GM19239 (cell line): ENCODE data around the gene DUS1L.

Experiments
- DNase-seq: peaks from one replicate; pipeline ENCODE4 v3.0.0; 2011; ENCODE audit warnings: low spot score; ENCODE audit not compliant: insufficient read length
- FAIRE-seq: peaks from 2 replicates; lab custom pipeline; 2011; peaks lifted over from hg19 to GRCh38; lab: Jason Lieb, UNC

DUS1L gene

GRCh38 chr17:82018152-82018988 lies 47.2 kb downstream of the DUS1L start:
- no peak for FAIRE-seq

GRCh38 chr17:82017612-82018151 lies 47.9 kb downstream of the DUS1L start:
- DNase-seq, result no peak
- no peak for FAIRE-seq

More at GRCh38 chr17:82018152-82018988, 47.2 kb downstream of the DUS1L start:
- DNase-seq, result no peak

- no peak for FAIRE-seq
- DNase-seq, result no peak
Observed at GRCh38 chr17:82016875-82017459, 48.6 kb downstream of the DUS1L start.

GRCh38 chr17:82016061-82016874 lies 49.3 kb downstream of the DUS1L start:
- FAIRE-seq, result no peak
- no peak for DNase-seq

GRCh38 chr17:82015311-82015971 lies 50.2 kb downstream of the DUS1L start:
- FAIRE-seq (no peak), DNase-seq (no peak)

- no peak for FAIRE-seq
- DNase-seq, result no peak
Observed at GRCh38 chr17:82014971-82015310, 50.7 kb downstream of the DUS1L start.

- no peak for FAIRE-seq
- no peak for DNase-seq
Observed at GRCh38 chr17:82014432-82014831, 51.2 kb downstream of the DUS1L start.

GRCh38 chr17:82013772-82014321 lies 51.8 kb downstream of the DUS1L start:
- DNase-seq (no peak), FAIRE-seq (no peak)

GRCh38 chr17:82013341-82013740 lies 52.3 kb downstream of the DUS1L start:
- no peak for FAIRE-seq
- no peak for DNase-seq

- DNase-seq (no peak), FAIRE-seq (no peak)
Observed at GRCh38 chr17:82012640-82013295, 52.8 kb downstream of the DUS1L start.

GRCh38 chr17:82012261-82012639 lies 53.4 kb downstream of the DUS1L start:
- FAIRE-seq (no peak), DNase-seq (no peak)

- FAIRE-seq (no peak), DNase-seq (no peak)
Observed at GRCh38 chr17:82011617-82012187, 53.9 kb downstream of the DUS1L start.

- FAIRE-seq, result no peak
- no peak for DNase-seq
Observed at GRCh38 chr17:82010575-82011525, 54.8 kb downstream of the DUS1L start.

GRCh38 chr17:82009413-82009812 lies 56.2 kb downstream of the DUS1L start:
- FAIRE-seq (no peak), DNase-seq (no peak)

GRCh38 chr17:82008941-82009405 lies 56.6 kb downstream of the DUS1L start:
- no peak for DNase-seq
- no peak for FAIRE-seq

- FAIRE-seq, result no peak
- no peak for DNase-seq
Observed at GRCh38 chr17:82008258-82008940, 57.2 kb downstream of the DUS1L start.
